B cell (primary cell): ENCODE results near the gene OXTR. TPM values are rescaled to one million over a fixed set of nuclear protein-coding genes. Genes with fewer than 3 reads are reported as not detected.

ENCODE experiments used
- ATAC-seq: fragments of 200-7000 bp; cut with Tn5 transposase; one replicate; pipeline ENCODE4 v1.10.0; 2021; ENCODE audit warnings: low read depth, mild to moderate bottlenecking, moderate number of reproducible peaks, moderate library complexity
- CTCF ChIA-PET: fragments of 350-600 bp; sonication (Branson Sonifier 250); formaldehyde crosslinking; loops from one replicate; lab custom pipeline; 2021; ENCODE audit warnings: antibody characterized with exemption, inconsistent platforms; lab: Charles Lee
- POLR2A ChIA-PET: fragments of 350-600 bp; sonication (Branson Sonifier 250); formaldehyde crosslinking; loops from one replicate; lab custom pipeline; 2021; ENCODE audit warnings: antibody characterized with exemption; lab: Charles Lee
- DNase-seq: peaks from one replicate; pipeline ENCODE4 v3.0.0; 2013
- H2AFZ ChIP-seq: 2 replicates; pipeline ENCODE4 v1.6.1; 2012; ENCODE audit warnings: mild to moderate bottlenecking, low read depth, low read length; ENCODE audit not compliant: insufficient read depth, poor library complexity, severe bottlenecking
- H3K27ac ChIP-seq, 2 donors: 1 replicate in 1 of 2; 2 replicates in 1 of 2; pipeline ENCODE4 v1.5.1; 2012 to 2013; ENCODE audit warnings: low read length in 2 of 2, mild to moderate bottlenecking in 2 of 2, moderate library complexity in 1 of 2
- H3K27me3 ChIP-seq, 4 experiments: fragments of 200-600 bp in 1 of 4; sonication (generic) in 1 of 4; replicated peaks in 1 of 4; 1 replicate in 2 of 4; 2 replicates in 2 of 4; pipeline versions ENCODE4 v1.6.1 to v1.7.0; 2013 to 2016; ENCODE audit warnings: low read length in 3 of 4, mild to moderate bottlenecking in 2 of 4, mixed read lengths in 1 of 4, moderate library complexity in 1 of 4; ENCODE audit not compliant: insufficient read depth in 4 of 4, control insufficient read depth in 3 of 4; ENCODE audit errors: control extremely low read depth in 1 of 4
- H3K36me3 ChIP-seq, 2 experiments: replicated peaks in 1 of 2; 1 replicate in 1 of 2; 2 replicates in 1 of 2; pipeline versions ENCODE4 v1.6.1 to v1.7.1; 2013; ENCODE audit warnings: low read length in 1 of 2; ENCODE audit not compliant: insufficient read depth in 2 of 2, control insufficient read depth in 1 of 2; ENCODE audit errors: control extremely low read depth in 1 of 2, extremely low read depth in 1 of 2
- H3K4me1 ChIP-seq, 2 donors: fragments of 200-600 bp in 1 of 2; sonication (generic) in 1 of 2; 1 replicate in 1 of 2; 2 replicates in 1 of 2; pipeline versions ENCODE4 v1.5.1 to v1.6.1; 2013 to 2017; ENCODE audit warnings: low read length in 2 of 2; ENCODE audit not compliant: control insufficient read depth in 2 of 2, insufficient read depth in 2 of 2
- H3K4me2 ChIP-seq: replicated peaks from 2 replicates; pipeline ENCODE3; 2012; ENCODE audit warnings: mild to moderate bottlenecking, low read depth, low read length; ENCODE audit not compliant: poor library complexity, severe bottlenecking
- H3K4me3 ChIP-seq, 5 experiments: fragments of 200-600 bp in 1 of 5; sonication (generic) in 1 of 5; 1 replicate in 3 of 5; 2 replicates in 2 of 5; pipeline versions ENCODE4 v1.5.1 to v1.7.0; 2011 to 2016; ENCODE audit warnings: low read length in 4 of 5, mild to moderate bottlenecking in 4 of 5, low read depth in 2 of 5, control low read depth in 1 of 5, moderate library complexity in 1 of 5; ENCODE audit not compliant: insufficient read depth in 1 of 5; ENCODE audit errors: control extremely low read depth in 1 of 5, extremely low read depth in 1 of 5
- H3K79me2 ChIP-seq: fragments of 200-600 bp; sonication (generic); one replicate; pipeline ENCODE4 v1.6.0; 2016; ENCODE audit warnings: low read length; ENCODE audit not compliant: control insufficient read depth, insufficient read depth
- H3K9ac ChIP-seq: fragments of 200-600 bp; sonication (generic); 2 replicates; pipeline ENCODE4 v1.6.1; 2017; ENCODE audit warnings: mild to moderate bottlenecking, low read length, moderate library complexity
- H3K9me3 ChIP-seq, 3 donors: one replicate each; pipeline versions ENCODE4 v1.6.1 to v1.7.1; 2013; ENCODE audit warnings: low read length in 2 of 3; ENCODE audit not compliant: control insufficient read depth in 2 of 3, insufficient read depth in 1 of 3; ENCODE audit errors: control extremely low read depth in 1 of 3
- H4K20me1 ChIP-seq: 2 replicates; pipeline ENCODE4 v1.6.0; 2012; ENCODE audit warnings: mild to moderate bottlenecking, low read length; ENCODE audit not compliant: insufficient read depth, control insufficient read depth, poor library complexity, severe bottlenecking
- H3K27ac Mint-ChIP-seq: one replicate; pipeline ENCODE4 v1.8.0; 2021; ENCODE audit warnings: mixed read lengths
- H3K27me3 Mint-ChIP-seq: one replicate; pipeline ENCODE4 v1.8.0; 2021; ENCODE audit warnings: mixed read lengths
- H3K4me1 Mint-ChIP-seq: one replicate; pipeline ENCODE4 v1.8.0; 2021; ENCODE audit warnings: mixed read lengths
- H3K4me3 Mint-ChIP-seq: one replicate; pipeline ENCODE4 v1.8.0; 2021; ENCODE audit warnings: mixed read lengths
- H3K9me3 Mint-ChIP-seq: one replicate; pipeline ENCODE4 v1.8.0; 2022; ENCODE audit warnings: mixed read lengths; ENCODE audit not compliant: insufficient read depth
- EZH2 ChIP-seq: IDR thresholded peaks from 2 replicates; pipeline ENCODE4 v1.6.1; 2012; ENCODE audit warnings: borderline replicate concordance, low read depth, mild to moderate bottlenecking, moderate library complexity, low read length; ENCODE audit not compliant: insufficient read depth, poor library complexity, severe bottlenecking
- WGBS: methylation state at CpG from one replicate; pipeline ENCODE4 v1.1.5; 2013; ENCODE audit warnings: missing lambda C conversion rate; ENCODE audit not compliant: insufficient coverage; 5-methylcytosine and 5-hydroxymethylcytosine counted together
- intact Hi-C: fragments of 100-400 bp; cut with micrococcal nuclease; formaldehyde crosslinking; loops from one replicate; pipeline ENCODE4 v1.10.0; 2022
- polyA plus RNA-seq: library from polyadenylated mRNA; depleted of rRNA; stranded (reverse); fragments of >200 nt; gene quantifications from 2 replicates; pipeline ENCODE4 v1.2.3, GENCODE V29; 2012
- total RNA-seq, 2 donors: library from RNA; stranded (reverse); fragments of 120-200 nt in 1 of 2; gene quantifications; 1 replicate in 1 of 2; 2 replicates in 1 of 2; pipeline versions ENCODE4 v1.2.3 to v1.2.4, GENCODE V29; 2013 to 2022
- TF ChIP-seq, protein P1 (sequence below): fragments of 200-600 bp; IDR thresholded peaks from one replicate; pipeline ENCODE4 v1.8.0; 2022; ENCODE audit warnings: antibody characterized with exemption, mild to moderate bottlenecking

Gene OXTR
- total and polyA plus RNA-seq, 2 donors (not counting 1 experiment from before 2014, with no cell fraction given): 0.13 to 0.17 TPM

DNA sequence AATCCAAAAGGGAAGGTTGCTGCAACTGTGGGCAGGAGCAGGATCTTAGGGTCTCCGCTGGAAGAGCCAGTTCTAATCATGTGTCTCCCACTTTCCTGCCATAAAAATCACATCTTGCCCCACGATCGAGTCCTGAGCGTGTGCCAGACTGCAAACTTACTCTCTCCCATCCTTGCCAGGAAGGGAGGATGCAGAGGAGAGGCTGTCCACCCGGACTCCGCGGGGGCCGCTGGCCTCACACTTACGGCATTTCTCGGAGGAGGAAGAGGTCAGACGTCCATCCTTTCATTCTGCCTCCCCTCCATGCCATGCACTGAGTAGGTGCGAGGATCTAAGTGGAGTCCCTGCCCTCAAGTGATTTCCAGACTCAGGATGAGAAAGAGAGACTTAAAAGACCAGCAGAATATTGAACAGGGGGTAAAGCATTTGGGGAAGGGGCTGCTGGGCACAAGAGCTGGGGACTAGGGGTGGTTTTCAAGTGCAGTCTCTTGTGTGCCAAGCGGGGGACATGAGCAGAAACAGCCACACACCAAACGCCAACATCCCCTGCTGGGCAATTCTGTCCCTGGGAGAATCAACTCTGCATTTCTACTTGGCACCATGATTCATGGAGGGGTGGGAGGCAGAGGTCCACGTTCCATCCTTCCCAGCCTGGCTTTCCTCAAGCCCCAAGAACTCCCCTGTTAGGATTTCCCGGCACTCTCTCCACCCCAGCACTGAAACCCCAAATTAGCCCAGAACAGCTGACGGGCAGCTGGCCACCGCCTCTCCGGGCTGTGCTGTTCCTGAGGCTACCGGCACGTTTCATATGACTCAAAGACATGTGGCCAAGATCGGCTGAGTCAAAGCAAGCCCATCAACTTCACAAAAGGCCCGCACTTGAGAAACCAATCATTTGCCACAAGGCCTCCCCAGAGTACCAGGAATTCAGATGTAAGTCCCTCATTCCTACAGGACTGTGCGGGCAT, 11.6 kb downstream of the OXTR start:
- no peak overlapping the region for H3K27ac ChIP-seq
- peaks cover 0 to 3% (median 0%) of the 10 kb centered on the region in 3 donors for H3K9me3 ChIP-seq
- H3K36me3 ChIP-seq: no peaks in the 10 kb centered on the region
- TF ChIP-seq EZH2: no peak
- intact Hi-C loops: no loop called here
- DNase-seq (no peak), ATAC-seq (no peak)
- H3K27me3 Mint-ChIP-seq: no peaks in the 10 kb centered on the region
- no peaks in the 10 kb centered on the region for H3K79me2 ChIP-seq
- CTCF ChIA-PET: no interaction called here
- no peaks in the 10 kb centered on the region for H3K4me1 ChIP-seq
- WGBS: 84% methylated on average over 11 of the region's 24 CpGs
- POLR2A ChIA-PET: no interaction called here
- H3K4me2 ChIP-seq: no peak overlapping the region
- H3K27ac Mint-ChIP-seq: no peak overlapping the region
- H2AFZ ChIP-seq: no peak overlapping the region
- H4K20me1 ChIP-seq: no peaks in the 10 kb centered on the region
- H3K4me3 Mint-ChIP-seq: no peak overlapping the region
- no peaks in the 10 kb centered on the region for H3K4me1 Mint-ChIP-seq
- no peak overlapping the region for H3K9ac ChIP-seq
- H3K4me3 ChIP-seq: no peak overlapping the region
- H3K27me3 ChIP-seq: no peaks in the 10 kb centered on the region
- no peaks in the 10 kb centered on the region for H3K9me3 Mint-ChIP-seq

DNA sequence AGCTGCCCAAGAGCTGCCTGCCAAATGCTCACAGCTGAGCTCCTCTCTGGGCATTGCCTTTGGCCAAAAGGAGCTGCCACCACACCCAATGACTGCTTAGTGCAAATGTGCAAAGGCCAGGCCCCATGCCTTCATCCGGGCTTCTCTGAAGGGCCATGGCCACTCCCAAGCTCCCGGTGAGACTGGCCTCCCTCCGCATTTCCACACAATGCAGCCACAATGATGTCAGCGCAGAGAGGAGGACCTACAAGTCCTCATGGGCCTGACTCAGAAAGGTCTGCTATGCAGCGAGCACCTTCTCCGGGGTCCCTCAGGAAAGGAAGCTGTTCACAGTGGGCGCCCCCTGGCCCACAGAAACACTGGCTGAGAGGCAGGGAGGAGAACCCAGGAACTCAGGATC, 12.7 kb downstream of the OXTR start:
- Histone ChIP-seq H3K9ac (no peak overlapping the region), H3K9me3 (peaks cover 0 to 5% (median 0%) of the 10 kb centered on the region in 3 donors), H3K79me2 (no peaks in the 10 kb centered on the region), H3K27me3 (no peaks in the 10 kb centered on the region), H4K20me1 (no peaks in the 10 kb centered on the region), H3K36me3 (no peaks in the 10 kb centered on the region), H3K4me2 (no peak overlapping the region), H2AFZ (no peak overlapping the region), H3K4me1 (no peaks in the 10 kb centered on the region), H3K4me3 (no peak overlapping the region), H3K27ac (no peak overlapping the region)
- intact Hi-C loops: no loop called here
- CTCF ChIA-PET: no interaction called here
- TF ChIP-seq, protein P1, sequence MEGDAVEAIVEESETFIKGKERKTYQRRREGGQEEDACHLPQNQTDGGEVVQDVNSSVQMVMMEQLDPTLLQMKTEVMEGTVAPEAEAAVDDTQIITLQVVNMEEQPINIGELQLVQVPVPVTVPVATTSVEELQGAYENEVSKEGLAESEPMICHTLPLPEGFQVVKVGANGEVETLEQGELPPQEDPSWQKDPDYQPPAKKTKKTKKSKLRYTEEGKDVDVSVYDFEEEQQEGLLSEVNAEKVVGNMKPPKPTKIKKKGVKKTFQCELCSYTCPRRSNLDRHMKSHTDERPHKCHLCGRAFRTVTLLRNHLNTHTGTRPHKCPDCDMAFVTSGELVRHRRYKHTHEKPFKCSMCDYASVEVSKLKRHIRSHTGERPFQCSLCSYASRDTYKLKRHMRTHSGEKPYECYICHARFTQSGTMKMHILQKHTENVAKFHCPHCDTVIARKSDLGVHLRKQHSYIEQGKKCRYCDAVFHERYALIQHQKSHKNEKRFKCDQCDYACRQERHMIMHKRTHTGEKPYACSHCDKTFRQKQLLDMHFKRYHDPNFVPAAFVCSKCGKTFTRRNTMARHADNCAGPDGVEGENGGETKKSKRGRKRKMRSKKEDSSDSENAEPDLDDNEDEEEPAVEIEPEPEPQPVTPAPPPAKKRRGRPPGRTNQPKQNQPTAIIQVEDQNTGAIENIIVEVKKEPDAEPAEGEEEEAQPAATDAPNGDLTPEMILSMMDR: no peak
- TF ChIP-seq EZH2: no peak
- Mint-ChIP-seq H3K4me3 (no peak overlapping the region), H3K27me3 (no peaks in the 10 kb centered on the region), H3K4me1 (no peaks in the 10 kb centered on the region), H3K9me3 (no peaks in the 10 kb centered on the region), H3K27ac (no peak overlapping the region)
- DNase-seq (no peak), ATAC-seq (no peak)
- WGBS: 91% methylated on average over 7 of the region's 7 CpGs
- POLR2A ChIA-PET: no interaction called here
